ENCODE results near the gene PACSIN2. TPM values are rescaled to one million over a fixed set of nuclear protein-coding genes. Genes with fewer than 3 reads are reported as not detected.
"Not testable (repeated sequence)": the region's sequence is repeated elsewhere in the genome, so short reads cannot be mapped to it uniquely, and the experiment has no call there.

PACSIN2 gene
- total RNA-seq, 1 donor from 2014 or later, result 93.4 TPM

DNA sequence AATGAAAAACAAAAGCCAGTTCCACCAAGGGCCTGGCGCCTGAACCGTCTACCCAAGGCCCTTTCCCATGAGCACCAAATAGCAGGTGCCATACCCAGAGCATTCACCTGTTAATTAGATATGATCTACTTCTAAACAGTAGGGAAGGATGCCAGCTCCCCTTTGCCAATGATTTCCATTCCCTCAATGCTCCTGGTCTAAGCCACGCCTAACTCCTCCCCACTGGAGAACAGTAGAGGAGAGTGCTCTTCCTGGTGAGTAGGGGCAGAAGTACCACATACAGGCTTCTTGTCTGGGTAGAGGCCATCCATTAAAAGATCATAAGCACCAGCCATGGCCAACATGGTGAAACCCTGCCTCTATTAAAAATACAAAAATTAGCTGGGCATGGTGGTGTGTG, 40.7 kb downstream of the PACSIN2 start:
- no peak for TF ChIP-seq CTCF (IDR thresholded peaks at IDR 0.05)
- Mint-ChIP-seq H3K4me1 (ENCODE audit: low read depth) (peaks cover 35% of the 10 kb centered on the region), H3K27me3 (ENCODE audit: low read depth) (no peaks in the 10 kb centered on the region), H3K27ac (ENCODE audit: unreplicated experiment) (peak overlapping the region; percentile 50), H3K4me3 (ENCODE audit: unreplicated experiment) (no peak overlapping the region), H3K36me3 (ENCODE audit: low read depth) (no peaks in the 10 kb centered on the region), H3K9me3 (ENCODE audit: low read depth) (no peaks in the 10 kb centered on the region)
- DNase-seq (ENCODE audit: low spot score), result no peak

DNA sequence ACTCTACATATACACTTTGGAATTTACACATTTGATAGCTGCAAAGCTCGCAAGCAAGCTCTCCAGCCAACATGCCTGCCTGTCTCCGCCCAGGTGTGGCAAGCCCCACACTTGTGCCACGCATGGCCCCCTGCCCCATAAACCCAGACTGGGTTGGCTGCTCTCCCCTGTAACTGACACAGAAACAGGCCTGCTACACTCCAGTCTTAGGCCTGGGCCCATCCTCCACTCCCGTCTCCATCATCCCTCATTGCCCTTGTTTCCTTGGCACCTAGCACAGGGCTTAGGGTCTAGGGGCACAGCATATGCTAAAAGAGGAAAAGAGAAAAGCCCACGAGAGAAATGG, 41.4 kb downstream of the PACSIN2 start:
- Mint-ChIP-seq H3K9me3 (ENCODE audit: low read depth) (no peaks in the 10 kb centered on the region), H3K36me3 (ENCODE audit: low read depth) (no peaks in the 10 kb centered on the region), H3K4me3 (ENCODE audit: unreplicated experiment) (no peak overlapping the region), H3K4me1 (ENCODE audit: low read depth) (peaks cover 34% of the 10 kb centered on the region), H3K27me3 (ENCODE audit: low read depth) (no peaks in the 10 kb centered on the region), H3K27ac (ENCODE audit: unreplicated experiment) (no peak overlapping the region)
- DNase-seq (ENCODE audit: low spot score), result no peak
- no peak for TF ChIP-seq CTCF (IDR thresholded peaks at IDR 0.05)

DNA sequence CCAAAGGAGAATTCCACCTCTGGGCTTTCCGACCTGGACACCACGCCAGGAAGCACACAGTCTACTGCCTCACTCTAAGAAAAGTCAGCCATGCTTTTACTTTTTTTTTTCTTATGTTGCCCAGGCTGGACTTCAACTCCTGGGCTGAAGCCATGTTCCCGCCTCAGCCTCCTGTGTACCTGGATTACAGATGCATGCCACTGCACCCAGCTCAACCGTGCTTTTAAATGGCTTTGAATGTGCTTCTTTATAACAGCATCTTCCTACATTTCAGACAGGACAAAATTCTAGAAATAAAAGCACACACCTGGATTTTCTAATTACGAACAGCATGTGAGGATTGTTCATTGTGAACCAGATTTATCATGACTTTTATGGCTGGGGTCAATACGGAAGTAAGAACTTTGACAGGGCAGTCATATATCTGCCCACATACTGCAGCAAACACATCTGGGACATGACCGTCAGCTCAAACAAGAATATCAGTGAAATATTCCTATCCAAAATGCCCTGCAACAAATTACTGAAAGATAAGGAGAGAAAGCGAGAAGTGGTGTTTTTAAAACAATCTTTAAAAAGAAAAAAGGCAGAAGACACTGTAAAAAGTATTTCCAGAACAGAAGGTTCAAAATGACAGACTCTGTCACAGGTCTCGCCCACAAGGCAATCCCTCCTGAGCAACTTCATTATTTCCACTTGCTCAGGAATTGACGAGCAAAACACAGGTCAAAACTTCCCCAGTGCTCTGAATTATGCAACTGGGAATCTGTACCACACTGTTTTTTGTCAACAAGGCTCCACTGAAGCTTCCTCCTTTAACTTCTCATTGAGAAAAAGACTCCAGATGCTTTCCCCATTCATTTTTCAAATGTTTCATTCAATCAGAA, 42.1 kb downstream of the PACSIN2 start:
- DNase-seq (ENCODE audit: low spot score), result no peak

GRCh38 chr22:42971473-42971860, 43.5 kb downstream of the PACSIN2 start:
- not testable (repeated sequence) for H3K27ac Mint-ChIP-seq (ENCODE audit: unreplicated experiment); DNase-seq (ENCODE audit: low spot score); H3K36me3 Mint-ChIP-seq (ENCODE audit: low read depth); H3K9me3 Mint-ChIP-seq (ENCODE audit: low read depth); H3K27me3 Mint-ChIP-seq (ENCODE audit: low read depth); H3K4me3 Mint-ChIP-seq (ENCODE audit: unreplicated experiment)
- peaks cover 40% of the 10 kb centered on the region for H3K4me1 Mint-ChIP-seq (ENCODE audit: low read depth)

More for the DNA sequence above, 42.1 kb downstream of the PACSIN2 start:
- Mint-ChIP-seq H3K27me3 (ENCODE audit: low read depth) (no peaks in the 10 kb centered on the region), H3K27ac (ENCODE audit: unreplicated experiment) (no peak overlapping the region), H3K9me3 (ENCODE audit: low read depth) (no peaks in the 10 kb centered on the region), H3K4me1 (ENCODE audit: low read depth) (peaks cover 34% of the 10 kb centered on the region), H3K36me3 (ENCODE audit: low read depth) (peaks cover 2% of the 10 kb centered on the region), H3K4me3 (ENCODE audit: unreplicated experiment) (no peak overlapping the region)
- TF ChIP-seq CTCF (IDR thresholded peaks at IDR 0.05), result no peak

DNA sequence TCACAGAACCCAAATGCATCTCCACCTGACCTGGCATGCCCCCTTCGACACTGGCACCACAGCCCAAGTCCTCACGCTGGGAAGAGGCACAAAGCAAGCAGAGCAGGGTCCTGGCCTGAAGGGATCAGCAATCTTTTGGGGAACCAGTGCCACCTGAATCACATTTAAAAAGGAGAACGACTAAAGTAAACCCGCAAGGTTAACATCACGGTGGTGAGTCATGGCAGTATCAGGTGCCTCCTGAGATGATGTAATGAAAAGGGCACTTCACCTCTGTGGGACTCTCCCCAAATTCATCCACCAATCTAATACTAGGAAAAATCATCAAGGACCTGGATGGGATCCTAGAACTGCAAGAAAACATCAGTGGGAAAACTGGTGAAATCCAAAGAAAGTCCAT, 44.9 kb downstream of the PACSIN2 start:
- no peak overlapping the region for H3K4me3 Mint-ChIP-seq (ENCODE audit: unreplicated experiment)
- peaks cover 47% of the 10 kb centered on the region for H3K4me1 Mint-ChIP-seq (ENCODE audit: low read depth)
- no peak for DNase-seq (ENCODE audit: low spot score)

More for the DNA sequence above, 44.9 kb downstream of the PACSIN2 start:
- H3K27ac Mint-ChIP-seq (ENCODE audit: unreplicated experiment), result no peak overlapping the region
- no peaks in the 10 kb centered on the region for H3K9me3 Mint-ChIP-seq (ENCODE audit: low read depth)
- no peaks in the 10 kb centered on the region for H3K27me3 Mint-ChIP-seq (ENCODE audit: low read depth)
- no peak for TF ChIP-seq CTCF (IDR thresholded peaks at IDR 0.05)
- peaks cover 5% of the 10 kb centered on the region for H3K36me3 Mint-ChIP-seq (ENCODE audit: low read depth)

Measured in chondrocyte (in vitro differentiated cells).